ENCODE results near the gene CROCC2. TPM values are rescaled to one million over a fixed set of nuclear protein-coding genes. Genes with fewer than 3 reads are reported as not detected.

Gene CROCC2
- polyA plus RNA-seq, 1 of the 3 experiments (the other 2 are of a cell fraction): not detected

- Histone ChIP-seq H3K79me2 (ENCODE audit: insufficient read depth) (no peaks in the 10 kb centered on the region), H3K9me3 (no peaks in the 10 kb centered on the region), H4K20me1 (ENCODE audit: insufficient read depth) (no peaks in the 10 kb centered on the region), H3K9ac (no peak overlapping the region), H3K9me2 (no peaks in the 10 kb centered on the region), H3K4me3 (ENCODE audit: low read depth in 2 of 2, low read length in 1 of 2) (peak overlapping the region in 1 of 2 experiments; percentile 40; a peak in 1 of 4 replicates), H3F3A (replicated peaks; ENCODE audit: insufficient read depth) (no peaks in the 10 kb centered on the region), H3K4me2 (no peak overlapping the region), H3K4me1 (ENCODE audit: control insufficient read depth in 1 of 2, insufficient read depth in 2 of 2, low read depth in 1 of 2, low read length in 1 of 2) (peaks cover 3 to 52% of the 10 kb centered on the region in 2 experiments; a peak in 1 of 4 replicates), H3K27ac (ENCODE audit: low read depth in 2 of 2, low read length in 1 of 2) (no peak overlapping the region; a peak in 1 of 4 replicates), H3K27me3 (ENCODE audit: insufficient read depth) (no peaks in the 10 kb centered on the region), H2AFZ (ENCODE audit: low read depth) (no peak overlapping the region), H3K36me3 (replicated peaks in 1 of 2; ENCODE audit: control insufficient read depth in 1 of 2, insufficient read depth in 2 of 2, low read length in 1 of 2) (no peaks in the 10 kb centered on the region)
- CTCF ChIA-PET: interaction anchor here (0.6 to 2.5 kb wide), 66 partner anchors 9 to 412 kb away, joined by 3 to 25 read pairs (median 3); partner anchors contain the start of gene MTERF4
- peak; percentile 94 for DNase-seq
- TF ChIP-seq RFX5 (IDR thresholded peaks at IDR 0.05; ENCODE audit: low read length) (no peak), YY1 (IDR thresholded peaks at IDR 0.05; ENCODE audit: low read depth) (no peak), NFIC (IDR thresholded peaks at IDR 0.05; ENCODE audit: borderline replicate concordance) (no peak), TAF1 (IDR thresholded peaks at IDR 0.05; ENCODE audit: borderline replicate concordance, low read depth, low read length) (no peak), RAD21 (IDR thresholded peaks at IDR 0.05; ENCODE audit: low read length) (peak; percentile 82), EZH2phosphoT487 (IDR thresholded peaks at IDR 0.05; ENCODE audit: borderline replicate concordance, low read depth) (no peak), RXRA (IDR thresholded peaks at IDR 0.05; ENCODE audit: borderline replicate concordance, low read depth) (no peak), FOSL2 (IDR thresholded peaks at IDR 0.05; ENCODE audit: borderline replicate concordance, low read depth) (no peak), TEAD4 (IDR thresholded peaks at IDR 0.05; ENCODE audit: borderline replicate concordance, insufficient read depth) (no peak), SMC3 (IDR thresholded peaks at IDR 0.05; ENCODE audit: low read depth, low read length) (peak; percentile 66), CTCF (IDR thresholded peaks at IDR 0.05) (peak; percentile 93), ZBTB33 (IDR thresholded peaks at IDR 0.05; ENCODE audit: borderline replicate concordance, low read depth) (no peak), FOXJ3 (CRISPR knock-in tag; IDR thresholded peaks at IDR 0.05) (no peak), GABPA (IDR thresholded peaks at IDR 0.05; ENCODE audit: low read depth) (no peak), GATA2 (CRISPR knock-in tag; IDR thresholded peaks at IDR 0.05) (no peak), SIN3A (IDR thresholded peaks at IDR 0.05; ENCODE audit: borderline replicate concordance, low read depth, low read length) (no peak)
- POLR2A ChIA-PET: interaction anchor here (0.6 to 0.8 kb wide), 2 partner anchors 61 to 164 kb away, joined by 3 read pairs; no protein-coding TSS in a partner anchor
- WGBS (ENCODE audit: low lambda C conversion rate): 36% methylated on average over 21 of the region's 36 CpGs
Measured at GRCh38 chr2:240913810-240914644, 7.9 kb downstream of the CROCC2 start.
